Lung (tissue), 12 donors: ENCODE measurements around the gene CBLC. TPM values are rescaled to one million over a fixed set of nuclear protein-coding genes. Genes with fewer than 3 reads are reported as not detected.

Source experiments
- ATAC-seq: fragments of 200-7000 bp; cut with Tn5 transposase; one replicate; pipeline ENCODE4 v1.9.1; 2020; ENCODE audit warnings: moderate number of reproducible peaks; ENCODE audit not compliant: insufficient read depth, low FRiP score
- DNase-seq, 3 donors: peaks; one replicate each; pipeline ENCODE4 v3.0.0-alpha.2; 2013 to 2017
- H3K27ac ChIP-seq, 2 donors: one replicate each; pipeline ENCODE4 v1.5.1; 2013; ENCODE audit warnings: mild to moderate bottlenecking in 2 of 2, moderate library complexity in 2 of 2, control low read depth in 1 of 2, inconsistent platforms in 1 of 2, low read depth in 1 of 2, low read length in 1 of 2
- H3K27me3 ChIP-seq, 3 donors: one replicate each; pipeline ENCODE4 v1.5.1; 2013; ENCODE audit warnings: low read length in 2 of 3; ENCODE audit not compliant: control insufficient read depth in 3 of 3, insufficient read depth in 3 of 3
- H3K36me3 ChIP-seq, 4 donors: one replicate each; pipeline ENCODE4 v1.5.1; 2013; ENCODE audit warnings: low read length in 4 of 4, mild to moderate bottlenecking in 1 of 4, moderate library complexity in 1 of 4; ENCODE audit not compliant: control insufficient read depth in 4 of 4, insufficient read depth in 4 of 4
- H3K4me1 ChIP-seq, 5 donors: one replicate each; pipeline ENCODE4 v1.5.1; 2013; ENCODE audit warnings: low read length in 5 of 5, mild to moderate bottlenecking in 2 of 5, moderate library complexity in 1 of 5; ENCODE audit not compliant: control insufficient read depth in 5 of 5, insufficient read depth in 5 of 5
- H3K4me3 ChIP-seq: one replicate; pipeline ENCODE4 v1.5.1; 2013; ENCODE audit warnings: mild to moderate bottlenecking, control low read depth, moderate library complexity
- H3K9ac ChIP-seq, 2 donors: one replicate each; pipeline ENCODE4 v1.5.1; 2013; ENCODE audit warnings: low read length in 2 of 2, control low read depth in 1 of 2; ENCODE audit not compliant: insufficient read depth in 1 of 2
- H3K9me3 ChIP-seq, 4 donors: one replicate each; pipeline ENCODE4 v1.5.1; 2013; ENCODE audit warnings: low read length in 3 of 4, mild to moderate bottlenecking in 1 of 4, moderate library complexity in 1 of 4; ENCODE audit not compliant: control insufficient read depth in 4 of 4, insufficient read depth in 3 of 4
- CTCF ChIP-seq: IDR thresholded peaks from 2 replicates; pipeline ENCODE4 v1.5.1; 2012; ENCODE audit warnings: mild to moderate bottlenecking; ENCODE audit errors: control extremely low read depth, extremely low read depth
- WGBS, 2 donors: extraction: QIAGEN DNeasy Blood & Tissue Kit; methylation state at CpG; one replicate each; pipeline ENCODE4 v1.1.7; 2013; 5-methylcytosine and 5-hydroxymethylcytosine counted together
- polyA plus RNA-seq, 2 donors: library from polyadenylated mRNA; stranded (reverse); fragments of 200-250 nt; gene quantifications; one replicate each; pipeline ENCODE4 v1.2.1, GENCODE V29; 2013
- total RNA-seq, 2 donors: library from RNA; depleted of rRNA in 1 of 2; stranded (reverse); fragments of >200 nt in 1 of 2; gene quantifications; one replicate each; pipeline ENCODE4 v1.2.1, GENCODE V29; 2014 to 2021
- donor health status: control.
- donor health status: control.
- donor health status: Bipolar disorder and iron deficiency.
- donor health status: healthy.
- donor health status: DM: yes; HTN: yes; CAD: no.

The CBLC gene
- total and polyA plus RNA-seq, 4 donors = 4.0 to 5.5 (median 5.1) TPM

DNA sequence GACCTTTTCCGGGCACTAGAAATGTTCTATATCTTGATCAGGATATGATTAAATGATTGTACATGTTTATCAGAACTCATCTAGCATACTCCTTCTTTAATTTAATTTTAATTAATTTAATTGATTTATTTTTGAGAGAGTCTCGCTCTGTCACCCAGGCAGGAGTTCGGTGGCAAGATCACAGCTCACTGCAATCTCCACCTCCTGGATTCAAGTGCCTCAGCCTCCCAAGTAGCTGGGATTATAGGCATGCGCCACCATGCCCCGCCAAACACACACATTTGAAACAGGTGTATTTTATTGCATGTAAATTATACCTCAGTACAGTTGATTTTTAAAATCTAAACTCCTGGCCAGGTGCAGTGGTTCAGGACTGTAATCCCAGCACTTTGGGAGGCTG lies 46.6 kb upstream of the CBLC start:
- no peaks in the 10 kb centered on the region for H3K27me3 ChIP-seq
- WGBS, 2 donors = 95 to 97% methylated on average over 5 of the region's 5 CpGs
- no peaks in the 10 kb centered on the region for H3K9me3 ChIP-seq
- DNase-seq (no peak), ATAC-seq (no peak)
- H3K36me3 ChIP-seq = no peaks in the 10 kb centered on the region
- H3K4me3 ChIP-seq = no peak overlapping the region
- H3K9ac ChIP-seq = no peak overlapping the region
- H3K4me1 ChIP-seq = peaks cover 0 to 3% (median 0%) of the 10 kb centered on the region in 5 donors
- H3K27ac ChIP-seq = no peak overlapping the region
- TF ChIP-seq CTCF = no peak

GRCh38 chr19:44731622-44732021 lies 46.1 kb upstream of the CBLC start:
- no peak for DNase-seq
- ATAC-seq = no peak
- no peaks in the 10 kb centered on the region for H3K9me3 ChIP-seq
- H3K4me1 ChIP-seq = peaks cover 0 to 3% (median 0%) of the 10 kb centered on the region in 5 donors
- 83 to 86% methylated on average over 5 of the region's 5 CpGs for WGBS, 2 donors
- H3K9ac ChIP-seq = no peak overlapping the region
- no peaks in the 10 kb centered on the region for H3K36me3 ChIP-seq
- TF ChIP-seq CTCF = no peak
- H3K4me3 ChIP-seq = no peak overlapping the region
- no peaks in the 10 kb centered on the region for H3K27me3 ChIP-seq
- H3K27ac ChIP-seq = no peak overlapping the region

DNA sequence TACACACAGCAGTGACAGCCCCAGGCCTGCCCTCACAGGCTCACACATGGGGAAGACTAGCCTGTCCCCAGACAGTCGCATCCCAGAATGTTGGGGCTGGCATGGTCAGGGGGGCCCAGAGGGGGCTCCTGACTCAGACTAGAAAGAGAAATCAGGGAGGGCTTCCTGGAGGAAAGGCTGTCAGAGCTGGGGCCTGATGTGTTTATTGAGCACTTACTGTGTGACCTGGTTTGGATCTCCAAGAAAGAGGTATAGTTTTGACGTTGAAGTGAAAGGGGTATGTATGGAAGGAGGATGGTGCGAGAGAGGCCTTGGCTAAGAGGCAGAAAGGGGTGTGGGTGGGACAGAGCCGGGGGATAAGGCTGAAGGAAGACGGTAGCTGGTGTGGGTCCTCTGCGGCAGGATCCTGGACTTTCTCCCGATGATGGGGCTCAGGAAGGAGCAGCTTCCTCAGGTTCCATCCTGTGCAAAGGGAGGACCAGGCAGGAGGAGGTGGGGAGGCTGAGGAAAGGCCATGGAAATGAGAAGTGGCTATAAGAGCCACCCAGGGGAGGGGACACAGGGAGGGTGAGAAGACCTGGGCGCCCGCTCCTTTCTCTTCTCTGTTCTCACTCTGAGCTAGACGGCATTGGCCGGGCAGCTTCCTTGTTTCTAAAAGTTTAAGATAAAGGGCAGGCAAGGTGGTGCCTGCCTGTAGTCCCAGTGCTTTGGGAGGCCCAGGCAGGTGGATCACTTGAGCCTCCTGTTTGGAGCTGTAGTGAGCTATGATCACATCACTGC lies 45.3 kb upstream of the CBLC start:
- Histone ChIP-seq H3K9ac (no peak overlapping the region), H3K27ac (no peak overlapping the region), H3K27me3 (no peaks in the 10 kb centered on the region), H3K9me3 (no peaks in the 10 kb centered on the region), H3K4me3 (no peak overlapping the region), H3K4me1 (peaks cover 0 to 3% (median 0%) of the 10 kb centered on the region in 5 donors), H3K36me3 (no peaks in the 10 kb centered on the region)
- ATAC-seq = no peak
- WGBS, 2 donors = 76% methylated on average over 11 of the region's 11 CpGs
- no peak for DNase-seq
- TF ChIP-seq CTCF = no peak

- Histone ChIP-seq H3K4me1 (peaks cover 0 to 13% (median 0%) of the 10 kb centered on the region in 5 donors), H3K36me3 (no peaks in the 10 kb centered on the region), H3K27me3 (no peaks in the 10 kb centered on the region), H3K27ac (no peak overlapping the region), H3K9ac (no peak overlapping the region), H3K4me3 (no peak overlapping the region), H3K9me3 (no peaks in the 10 kb centered on the region)
- 17 to 37% methylated on average over 1 of the region's 1 CpG for WGBS, 2 donors
- DNase-seq (no peak), ATAC-seq (no peak)
- TF ChIP-seq CTCF = no peak
Measured at GRCh38 chr19:44734357-44734756, 43.3 kb upstream of the CBLC start.
